Embryonic facial prominence (tissue), 1 donor: ENCODE data around the gene IFITM5.
"Not testable (repeated sequence)": the region's sequence is repeated elsewhere in the genome, so short reads cannot be mapped to it uniquely, and the experiment has no call there.

ENCODE experiments used
- DNase-seq: peaks from one replicate; pipeline ENCODE4 v3.0.0-alpha.2; 2016; ENCODE audit errors: extremely low spot score

Gene IFITM5

GRCh38 chr11:299081-299891, at the start of gene IFITM5:
Gene IFITM5, minus strand, starts transcription at chr11:299526. Its CDS starts 36 bp downstream, at chr11:299490.
- DNase-seq: no peak

DNA sequence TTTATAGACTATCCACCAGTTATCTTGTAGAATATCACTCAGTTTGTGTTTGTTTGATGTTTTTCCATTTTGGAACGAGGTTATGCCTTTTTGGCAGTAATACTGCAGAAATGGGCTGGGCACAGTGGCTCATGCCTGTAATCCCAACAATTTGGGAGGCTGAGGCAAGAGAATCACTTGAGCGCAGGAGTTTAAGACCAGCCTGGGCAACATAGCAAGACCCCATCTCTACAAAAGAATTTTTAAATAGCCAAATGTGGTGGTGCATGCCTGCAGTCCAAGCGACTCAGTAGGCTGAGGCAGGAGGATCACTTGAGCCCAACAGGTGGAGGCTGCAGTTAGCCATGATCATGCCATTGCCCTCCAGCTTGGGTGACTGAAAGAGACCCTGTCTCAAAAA, 47.2 kb upstream of the IFITM5 start:
- DNase-seq: no peak

DNA sequence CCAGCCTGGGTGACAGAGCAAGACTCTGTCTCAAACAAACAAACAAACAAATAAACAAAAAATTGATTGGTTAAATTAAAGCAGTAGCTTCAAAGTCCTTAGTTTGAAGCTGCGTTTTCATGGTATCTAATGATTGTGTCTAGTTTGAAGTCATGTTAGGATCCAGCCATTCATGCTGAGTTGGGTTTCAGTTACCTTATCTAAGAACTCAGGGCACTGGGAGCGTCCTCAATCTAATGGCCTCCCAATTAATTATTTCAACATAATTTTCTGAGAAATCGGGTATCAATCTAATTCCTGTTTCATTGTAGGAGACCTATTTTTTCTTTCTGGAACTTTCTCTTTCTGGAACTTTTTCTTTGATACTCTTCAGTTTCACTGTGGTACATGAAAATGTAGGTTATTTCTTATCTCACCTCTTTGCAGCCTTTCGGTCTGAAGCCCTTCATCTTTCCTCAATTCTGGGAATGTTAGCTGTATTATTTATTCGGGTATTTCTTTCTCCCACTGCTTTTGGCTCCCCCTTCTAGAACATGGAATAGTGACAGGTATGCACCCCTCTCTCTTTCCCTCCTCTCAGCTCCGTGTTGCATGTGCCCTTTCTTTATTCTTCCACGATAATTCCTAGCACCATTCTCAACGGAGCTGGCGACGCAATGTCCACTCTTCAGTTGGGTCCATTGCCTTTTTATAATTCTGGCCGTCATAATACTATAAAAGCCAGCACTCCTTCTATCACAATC, 45.7 kb upstream of the IFITM5 start:
- no peak for DNase-seq

- no peak for DNase-seq
These were observed 43.0 kb upstream of the IFITM5 start for GRCh38 chr11:342328-342727.

GRCh38 chr11:340539-341512, 41.5 kb upstream of the IFITM5 start:
- no peak for DNase-seq

- DNase-seq: no peak
These were observed 40.6 kb upstream of the IFITM5 start for GRCh38 chr11:339963-340362.

DNA sequence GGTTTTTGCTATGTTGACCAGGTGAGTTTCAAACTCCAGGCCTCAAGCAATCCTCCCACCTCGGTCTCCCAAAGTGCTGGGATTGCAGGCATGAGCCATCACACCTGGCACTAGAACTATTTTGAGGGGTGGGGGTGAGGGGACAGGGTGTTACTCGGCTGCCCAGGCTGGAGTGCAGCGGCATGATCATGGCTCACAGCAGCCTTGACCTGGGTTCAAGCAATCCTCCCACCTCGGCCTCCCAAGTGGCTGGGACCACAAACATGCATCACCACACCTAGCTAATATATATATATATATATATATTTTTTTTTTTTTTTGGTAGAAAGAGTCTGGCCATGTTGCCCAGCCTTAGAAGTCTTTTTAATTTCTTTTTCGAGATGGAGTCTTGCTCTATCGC, 38.4 kb upstream of the IFITM5 start:
- DNase-seq: no peak

DNA sequence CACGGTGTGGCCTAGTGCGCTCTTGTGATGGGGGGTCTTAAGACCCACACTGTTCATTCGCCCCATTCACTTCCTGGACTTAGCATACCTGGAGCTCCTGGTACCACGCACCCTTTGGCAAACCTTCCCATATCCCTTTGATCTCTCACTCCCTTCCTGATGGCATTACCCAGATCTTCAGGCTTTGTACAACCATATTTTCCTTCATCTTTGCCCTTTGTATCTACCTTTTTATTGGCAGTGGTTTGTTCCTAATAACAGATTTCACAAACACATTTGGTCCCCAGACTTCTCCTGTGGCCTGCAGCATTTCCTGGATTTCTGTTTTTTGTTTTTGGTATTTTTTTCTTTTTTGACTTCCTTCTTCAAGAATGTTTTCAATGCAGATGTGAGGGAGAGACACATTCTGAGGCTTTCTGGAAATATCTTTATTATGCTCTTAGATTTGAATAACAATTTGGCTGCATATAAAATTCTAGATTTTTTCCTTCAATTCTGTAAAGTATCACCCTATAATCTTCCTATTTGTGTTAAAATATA, 37.4 kb upstream of the IFITM5 start:
- DNase-seq: no peak

DNA sequence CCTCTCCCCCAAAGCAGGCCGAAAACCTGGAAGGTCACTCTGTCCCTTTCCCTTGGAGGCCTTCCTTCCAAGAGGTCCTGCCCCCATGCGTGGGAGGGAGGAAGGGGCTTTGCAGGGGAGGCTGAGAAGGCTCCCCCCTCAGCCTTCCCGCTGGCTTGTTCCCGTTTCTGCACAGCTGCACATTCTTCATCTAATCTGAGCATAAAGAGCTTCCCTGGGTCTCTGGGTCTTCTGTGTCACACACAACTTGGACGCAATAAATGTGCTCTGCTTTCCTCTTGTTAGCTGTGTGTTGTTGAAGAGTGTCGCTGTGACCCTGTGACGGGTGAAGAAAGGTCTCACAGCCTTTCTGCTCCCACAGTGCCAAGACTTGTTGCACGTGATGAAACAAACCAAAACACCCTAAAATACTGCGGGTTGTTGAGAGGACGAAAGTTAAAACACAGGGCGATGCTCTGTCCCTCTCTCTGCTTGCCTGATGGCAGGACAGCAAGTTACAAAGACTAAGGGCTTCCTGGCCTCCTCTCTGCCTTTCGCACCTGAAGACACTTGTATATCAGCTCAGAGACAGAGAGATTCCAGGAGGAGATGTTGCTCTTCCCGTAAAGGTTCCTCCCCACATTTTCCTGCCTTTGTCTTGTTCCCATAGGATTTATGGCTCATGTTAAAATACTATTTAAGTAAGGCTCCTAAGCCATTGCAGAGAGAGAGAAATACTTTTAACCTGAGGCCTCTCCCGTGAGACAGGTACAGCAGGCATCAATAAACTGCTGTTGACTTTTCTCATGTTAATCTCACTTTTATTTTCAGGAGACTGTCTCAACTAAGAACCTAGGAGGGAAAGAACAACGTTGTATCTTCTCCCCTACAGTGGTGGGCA, 36.7 kb upstream of the IFITM5 start:
- DNase-seq: no peak

- DNase-seq: no peak
These were observed 35.1 kb upstream of the IFITM5 start for GRCh38 chr11:334264-334994.

DNA sequence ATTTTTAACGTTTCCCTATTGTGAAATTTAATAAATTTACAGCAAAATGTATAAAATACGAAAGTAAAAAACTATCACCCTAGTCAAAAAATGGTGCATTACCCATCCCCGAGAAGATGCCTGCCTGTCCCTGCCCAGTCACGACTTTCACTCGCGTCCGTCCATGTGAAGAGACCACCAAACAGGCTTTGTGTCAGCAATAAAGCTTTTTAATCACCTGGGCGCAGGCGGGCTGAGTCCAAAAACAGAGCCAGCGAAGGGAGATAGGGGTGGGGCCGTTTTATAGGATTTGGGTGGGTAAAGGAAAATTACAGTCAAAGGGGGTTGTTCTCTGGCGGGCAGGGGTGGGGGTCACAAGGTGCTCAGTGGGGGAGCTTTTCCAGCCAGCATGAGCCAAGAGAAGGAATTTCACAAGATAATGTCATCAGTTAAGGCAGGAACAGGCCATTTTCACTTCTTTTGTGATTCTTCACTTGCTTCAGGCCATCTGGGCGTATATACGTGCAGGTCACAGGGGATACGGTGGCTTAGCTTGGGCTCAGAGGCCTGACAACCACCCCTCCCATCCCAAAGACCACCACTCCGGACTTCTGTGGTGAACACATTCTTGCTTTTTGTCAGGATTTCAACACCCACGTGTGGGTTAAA, 34.4 kb upstream of the IFITM5 start:
- not testable (repeated sequence) for DNase-seq

GRCh38 chr11:332651-333480, 33.5 kb upstream of the IFITM5 start:
- DNase-seq: no peak

DNA sequence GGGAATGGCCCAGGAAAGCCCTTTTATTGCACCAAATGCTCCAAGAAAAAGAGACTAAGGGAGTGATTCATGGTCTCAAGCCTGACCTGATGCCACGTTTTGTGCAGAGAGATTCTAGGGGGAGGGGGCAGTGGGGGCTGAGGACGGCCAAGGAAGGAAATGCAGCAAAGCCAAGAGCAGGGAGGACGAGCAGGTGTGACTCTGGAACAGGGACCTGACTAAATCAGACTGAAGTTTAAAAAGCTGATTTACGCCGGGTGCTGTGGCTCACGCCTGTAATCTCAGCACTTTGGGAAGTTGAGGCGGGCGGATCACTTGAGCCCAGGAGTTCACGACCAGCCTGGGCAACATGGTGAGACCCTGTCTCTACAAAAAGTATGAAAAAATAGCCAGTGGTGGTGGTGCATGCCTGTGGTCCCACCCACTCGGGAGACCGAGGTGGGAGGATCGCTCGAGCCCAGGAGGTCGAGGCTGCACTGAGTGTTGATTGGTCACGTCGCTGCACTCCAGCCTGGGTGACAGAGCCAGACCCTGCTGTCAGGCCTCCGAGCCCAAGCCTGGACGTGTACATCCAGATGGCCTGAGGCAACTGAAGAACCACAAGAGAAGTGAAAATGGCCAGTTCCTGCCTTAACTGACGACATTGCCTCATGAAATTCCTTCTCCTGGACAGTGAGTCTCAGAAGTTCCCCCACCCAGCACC, 32.2 kb upstream of the IFITM5 start:
- no peak for DNase-seq

DNA sequence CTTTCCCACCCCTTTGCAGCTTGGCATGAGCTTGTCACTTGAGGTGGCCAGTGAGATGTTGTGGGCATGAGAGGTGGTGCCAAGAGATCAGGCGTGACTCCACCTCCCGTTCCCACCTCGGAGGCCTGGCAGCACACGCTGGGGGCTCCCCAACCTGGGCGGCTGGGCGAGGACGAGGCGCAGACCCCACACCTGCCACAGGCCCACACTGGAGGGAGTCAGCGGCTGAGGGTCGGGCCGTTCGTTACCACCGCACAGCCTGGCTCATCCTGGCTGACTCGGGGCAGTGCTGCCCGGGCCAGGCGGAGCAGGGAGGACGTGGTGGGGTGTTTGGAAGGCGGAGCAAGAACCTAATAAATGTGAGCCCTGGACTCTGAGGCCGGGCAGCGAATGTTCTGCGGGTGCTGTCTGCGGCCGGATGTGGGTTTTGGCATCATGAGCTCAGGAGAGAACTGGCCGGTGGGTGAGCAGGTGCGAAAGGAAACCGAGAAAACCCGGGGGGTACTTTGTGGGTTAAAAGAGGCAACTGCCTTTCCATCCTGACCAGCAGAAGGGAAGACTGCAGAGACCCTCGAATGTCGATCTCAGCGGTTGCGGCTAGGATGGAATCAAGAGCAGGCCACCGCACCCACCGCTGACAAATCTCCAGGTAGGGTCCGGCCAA, 31.5 kb upstream of the IFITM5 start:
- DNase-seq: no peak

DNA sequence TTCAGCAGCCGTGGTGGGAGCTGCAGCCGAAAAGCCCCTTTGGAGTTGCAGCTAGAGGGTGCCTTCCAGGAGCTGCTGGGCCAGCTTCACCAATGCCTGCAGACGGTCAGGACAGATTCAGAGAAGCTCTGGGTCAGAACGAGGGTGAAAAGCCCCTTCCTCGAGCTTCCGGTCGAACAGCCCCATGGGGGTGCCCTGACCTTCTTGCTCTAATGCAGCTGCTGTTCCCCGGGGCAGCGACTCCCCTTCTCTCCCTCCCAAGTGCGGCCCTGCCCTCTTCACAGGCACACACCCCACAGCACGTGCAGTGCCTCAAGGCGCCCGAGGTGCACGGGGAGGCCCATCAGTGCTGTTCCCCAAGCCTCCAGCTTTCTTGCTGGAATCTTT, 31.0 kb upstream of the IFITM5 start:
- no peak for DNase-seq

DNA sequence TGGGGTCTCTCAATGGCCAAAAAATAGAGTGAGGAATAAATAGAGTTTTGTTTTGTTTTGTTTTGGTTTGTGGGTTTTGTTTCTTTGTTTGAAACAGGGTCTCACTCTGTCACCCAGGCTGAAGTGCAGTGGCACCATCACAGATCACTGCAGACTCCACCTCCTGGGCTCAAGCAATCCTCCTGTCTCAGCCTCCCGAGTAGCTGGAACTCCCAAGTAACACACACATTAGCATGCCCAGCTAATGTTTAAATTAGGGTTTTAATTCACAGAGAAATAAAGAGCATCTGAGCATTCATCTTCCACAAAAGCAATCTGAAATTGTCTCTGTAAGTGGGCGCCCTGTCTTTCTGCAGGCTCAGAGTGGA, 30.5 kb upstream of the IFITM5 start:
- DNase-seq: no peak

GRCh38 chr11:328516-329100, 29.3 kb upstream of the IFITM5 start:
- not testable (repeated sequence) for DNase-seq
